ENCODE measurements around the gene RABEP2.

- TF ChIP-seq CTCF (IDR thresholded peaks at IDR 0.05; ENCODE audit: low read length) = no peak
- TF ChIP-seq EZH2 (IDR thresholded peaks at IDR 0.05; ENCODE audit: borderline replicate concordance, low read length) = no peak
Observed at GRCh38 chr16:28903344-28904042, 21.5 kb downstream of the RABEP2 start.

All from OCI-LY1 (cell line).